Erythroblast (primary cell): ENCODE data around the gene BCL10.

Source experiments
- GATA1 ChIP-seq: IDR thresholded peaks from 2 replicates; pipeline ENCODE4 v1.6.1; 2011; ENCODE audit warnings: low read depth, mild to moderate bottlenecking, control low read depth, low read length, moderate library complexity
- POLR2A ChIP-seq: IDR thresholded peaks from 2 replicates; pipeline ENCODE4 v1.6.1; 2011; ENCODE audit warnings: mild to moderate bottlenecking, low read length

- no peak for TF ChIP-seq POLR2A
- no peak for TF ChIP-seq GATA1
Observed at GRCh38 chr1:85295654-85296053, 19.2 kb upstream of the BCL10 start.
